Measurements from ENCODE around the gene TCP11X1.
"Not testable (repeated sequence)": the region's sequence is repeated elsewhere in the genome, so short reads cannot be mapped to it uniquely, and the experiment has no call there.

DNA sequence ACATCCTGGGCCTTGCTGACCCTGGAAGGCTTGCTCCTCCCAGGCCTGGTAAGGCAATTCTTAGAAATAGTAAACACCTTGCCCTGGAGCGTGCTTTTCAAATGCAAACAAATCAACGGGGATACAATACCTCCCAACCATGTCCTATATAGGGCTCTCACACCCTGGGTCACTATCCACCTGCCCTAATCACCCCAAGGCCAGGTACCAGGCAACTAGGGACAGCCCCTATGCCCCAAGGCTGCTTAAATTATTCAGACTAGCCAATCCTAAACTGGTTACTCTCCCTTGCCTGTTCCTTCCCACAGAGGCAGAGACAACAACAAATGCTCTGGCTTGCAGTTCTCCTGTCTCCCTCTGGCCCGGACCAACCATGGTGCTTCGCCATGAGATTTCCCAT lies 57.1 kb downstream of the TCP11X1 start:
- TF ChIP-seq POLR2A (IDR thresholded peaks at IDR 0.05; ENCODE audit: low read depth, low read length); TAF1 (IDR thresholded peaks at IDR 0.05; ENCODE audit: borderline replicate concordance, low read depth, low read length): not testable (repeated sequence)

All from GM12892 (cell line).